Liver (tissue), 9 donors: ENCODE results near the gene NOP14. TPM values are rescaled to one million over a fixed set of nuclear protein-coding genes. Genes with fewer than 3 reads are reported as not detected.

Experiments
- DNase-seq: peaks from one replicate; pipeline ENCODE4 v3.0.0-alpha.2; 2017; ENCODE audit warnings: low spot score
- H3K27ac ChIP-seq, 2 donors: one replicate each; pipeline ENCODE4 v1.7.0; 2013; ENCODE audit warnings: inconsistent platforms in 2 of 2, low read length in 2 of 2, control low read depth in 1 of 2, low read depth in 1 of 2, mild to moderate bottlenecking in 1 of 2
- H3K27me3 ChIP-seq, 4 donors: one replicate each; pipeline versions ENCODE4 v1.6.1 to v1.7.0; 2013; ENCODE audit warnings: low read length in 3 of 4, inconsistent platforms in 1 of 4, mild to moderate bottlenecking in 1 of 4, moderate library complexity in 1 of 4; ENCODE audit not compliant: control insufficient read depth in 4 of 4, insufficient read depth in 4 of 4
- H3K36me3 ChIP-seq, 4 donors: one replicate each; pipeline versions ENCODE4 v1.6.1 to v1.7.0; 2013; ENCODE audit warnings: low read length in 3 of 4, mild to moderate bottlenecking in 3 of 4, low read depth in 1 of 4, moderate library complexity in 1 of 4; ENCODE audit not compliant: control insufficient read depth in 4 of 4, insufficient read depth in 3 of 4
- H3K4me1 ChIP-seq, 4 donors: one replicate each; pipeline versions ENCODE4 v1.6.1 to v1.7.0; 2013; ENCODE audit warnings: low read length in 3 of 4, mild to moderate bottlenecking in 3 of 4, moderate library complexity in 1 of 4; ENCODE audit not compliant: control insufficient read depth in 4 of 4, insufficient read depth in 4 of 4
- H3K4me3 ChIP-seq, 3 donors: one replicate each; pipeline versions ENCODE4 v1.6.1 to v1.7.0; 2013; ENCODE audit warnings: low read length in 3 of 3, control low read depth in 1 of 3, low read depth in 1 of 3, mild to moderate bottlenecking in 1 of 3
- H3K9ac ChIP-seq, 2 donors: one replicate each; pipeline ENCODE4 v1.7.0; 2013; ENCODE audit warnings: low read length in 2 of 2, mild to moderate bottlenecking in 2 of 2, moderate library complexity in 2 of 2, control low read depth in 1 of 2, low read depth in 1 of 2
- H3K9me3 ChIP-seq, 4 donors: one replicate each; pipeline versions ENCODE4 v1.6.1 to v1.7.0; 2013; ENCODE audit warnings: low read length in 3 of 4; ENCODE audit not compliant: control insufficient read depth in 4 of 4
- ATF3 ChIP-seq: IDR thresholded peaks from 2 replicates; pipeline ENCODE4 v1.6.1; 2016; ENCODE audit warnings: antibody characterized with exemption
- CTCF ChIP-seq: fragments of 150-350 bp; IDR thresholded peaks from 2 replicates; pipeline ENCODE4 v1.5.1; 2017; ENCODE audit warnings: improper control_type of control experiment, low read depth, low read length; ENCODE audit not compliant: missing input control
- EGR1 ChIP-seq, 2 donors: IDR thresholded peaks; 2 replicates each; pipeline ENCODE4 v1.6.1; 2016 to 2018; ENCODE audit warnings: antibody characterized with exemption in 2 of 2, low read depth in 2 of 2
- FOXA1 ChIP-seq: IDR thresholded peaks from 2 replicates; pipeline ENCODE4 v1.6.1; 2016; ENCODE audit warnings: antibody characterized with exemption
- FOXA2 ChIP-seq: IDR thresholded peaks from 2 replicates; pipeline ENCODE4 v1.6.1; 2016; ENCODE audit warnings: antibody characterized with exemption
- HNF4A ChIP-seq, 2 donors: conservative IDR thresholded peaks; 2 replicates each; pipeline ENCODE4 v1.6.1; 2016; ENCODE audit warnings: antibody characterized with exemption in 2 of 2, mild to moderate bottlenecking in 2 of 2
- HNF4G ChIP-seq: IDR thresholded peaks from 2 replicates; pipeline ENCODE4 v1.6.1; 2016; ENCODE audit warnings: antibody characterized with exemption
- MAX ChIP-seq: IDR thresholded peaks from 2 replicates; pipeline ENCODE4 v1.6.1; 2016; ENCODE audit warnings: antibody characterized with exemption
- NR2F2 ChIP-seq: IDR thresholded peaks from 2 replicates; pipeline ENCODE4 v1.6.1; 2016; ENCODE audit warnings: antibody characterized with exemption
- RAD21 ChIP-seq, 2 donors: IDR thresholded peaks; 2 replicates each; pipeline ENCODE4 v1.6.1; 2016; ENCODE audit warnings: antibody characterized with exemption in 2 of 2, mild to moderate bottlenecking in 2 of 2
- REST ChIP-seq: IDR thresholded peaks from 2 replicates; pipeline ENCODE4 v1.6.1; 2016; ENCODE audit warnings: antibody characterized with exemption, mild to moderate bottlenecking
- RXRA ChIP-seq, 2 donors: IDR thresholded peaks; 2 replicates each; pipeline ENCODE4 v1.6.1; 2017 to 2018; ENCODE audit warnings: antibody characterized with exemption in 2 of 2, mild to moderate bottlenecking in 1 of 2
- SP1 ChIP-seq: IDR thresholded peaks from 2 replicates; pipeline ENCODE4 v1.6.1; 2018; ENCODE audit warnings: antibody characterized with exemption, mild to moderate bottlenecking
- ZBTB33 ChIP-seq: IDR thresholded peaks from 2 replicates; pipeline ENCODE4 v1.6.1; 2016; ENCODE audit warnings: antibody characterized with exemption
- WGBS: extraction: QIAGEN DNeasy Blood & Tissue Kit; methylation state at CpG from one replicate; pipeline ENCODE4 v1.1.7; 2013; 5-methylcytosine and 5-hydroxymethylcytosine counted together
- polyA plus RNA-seq, 2 donors: library from polyadenylated mRNA; stranded (reverse) in 1 of 2; unstranded in 1 of 2; fragments of 200-250 nt in 1 of 2; fragments of >200 nt in 1 of 2; fragmentation: Nextera tagmentation in 1 of 2; extraction: Ambion mirVana in 1 of 2; gene quantifications; one replicate each; pipeline versions ENCODE4 v1.2.1 to v1.2.3, GENCODE V29; 2013 to 2015
- total RNA-seq, 2 donors: library from RNA; depleted of rRNA; stranded (reverse); fragments of >200 nt; gene quantifications; one replicate each; pipeline ENCODE4 v1.2.3, GENCODE V29; 2014
- donor health status: healthy.
- donor health status: healthy.
- donor health status: healthy.
- donor health status: healthy.
- donor health status: healthy.

NOP14 gene
- total and polyA plus RNA-seq, 4 donors = 10.5 to 22.9 (median 14.4) TPM

- DNase-seq = no peak
- Histone ChIP-seq H3K4me1 (peaks cover 6 to 24% (median 15%) of the 10 kb centered on the region in 4 donors), H3K36me3 (no peaks in the 10 kb centered on the region), H3K9me3 (no peaks in the 10 kb centered on the region), H3K27ac (peak overlapping the region in 1 of 2 donors; percentile 25), H3K27me3 (no peaks in the 10 kb centered on the region), H3K9ac (no peak overlapping the region), H3K4me3 (peak overlapping the region; percentile 59 to 98 (median 69))
- TF ChIP-seq NR2F2 (no peak), REST (no peak), HNF4G (no peak), ATF3 (no peak), ZBTB33 (no peak), CTCF (no peak), RXRA (IDR thresholded peaks at IDR 0.05) (no peak), RAD21 (IDR thresholded peaks at IDR 0.05) (no peak), FOXA1 (no peak)
- WGBS = 2% methylated on average over 38 of the region's 38 CpGs
Measured at GRCh38 chr4:2963966-2964471, 813 bp upstream of the NOP14 start.

- Histone ChIP-seq H3K4me1 (peaks cover 6 to 24% (median 15%) of the 10 kb centered on the region in 4 donors), H3K9ac (peak overlapping the region; percentile 45 to 79), H3K36me3 (peaks cover 0 to 3% (median 2%) of the 10 kb centered on the region in 4 donors), H3K27me3 (no peaks in the 10 kb centered on the region), H3K9me3 (no peaks in the 10 kb centered on the region), H3K4me3 (peak overlapping the region; percentile 72 to 98 (median 95)), H3K27ac (peak overlapping the region; percentile 79 to 85)
- DNase-seq = no peak
- WGBS = under 1% methylated on average over 40 of the region's 40 CpGs
- TF ChIP-seq EGR1 (IDR thresholded peaks at IDR 0.05; ENCODE audit: low read depth in 2 of 2) = no peak
- no peak for TF ChIP-seq ZBTB33
- no peak for TF ChIP-seq FOXA2
- TF ChIP-seq HNF4A (conservative IDR thresholded peaks at IDR 0.05) = no peak
- TF ChIP-seq NR2F2 = no peak
- TF ChIP-seq CTCF = no peak
- no peak for TF ChIP-seq MAX
- TF ChIP-seq RXRA (IDR thresholded peaks at IDR 0.05) = no peak
- no peak for TF ChIP-seq SP1
Measured at GRCh38 chr4:2962614-2963174, 512 bp downstream of the NOP14 start.
